HG03097 (cell line): ENCODE measurements around the gene MYH11.

ENCODE experiments used
- ATAC-seq: cut with Tn5 transposase; IDR thresholded peaks from one replicate; pipeline ENCODE4 v1.9.1; 2021; ENCODE audit not compliant: unreplicated experiment, low FRiP score

Gene MYH11

GRCh38 chr16:15856901-15857698 is at the start of gene MYH11:
Gene MYH11, minus strand, starts transcription at chr16:15857028. Its CDS starts 18,776 bp downstream, at chr16:15838252.
- no peak for ATAC-seq

DNA sequence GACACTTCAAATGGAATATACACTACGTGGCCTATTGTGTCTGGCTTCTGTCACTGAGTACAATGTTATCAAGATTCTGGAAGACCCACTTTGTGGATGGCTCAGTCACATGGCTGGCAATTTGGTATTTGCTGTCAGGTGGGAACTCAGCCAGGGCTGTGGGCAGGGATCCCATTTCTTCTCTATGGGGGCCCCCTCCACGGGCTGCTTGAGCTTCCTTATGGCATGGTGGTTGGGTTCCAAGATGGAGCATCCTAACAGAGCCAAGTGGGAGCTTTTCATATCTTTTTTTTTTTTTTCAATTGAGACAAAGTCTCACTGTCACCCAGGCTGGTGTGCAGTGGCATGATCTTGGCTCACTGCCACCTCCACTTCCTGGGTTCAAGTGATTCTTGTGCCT is 49.6 kb upstream of the MYH11 start:
- ATAC-seq, result no peak

DNA sequence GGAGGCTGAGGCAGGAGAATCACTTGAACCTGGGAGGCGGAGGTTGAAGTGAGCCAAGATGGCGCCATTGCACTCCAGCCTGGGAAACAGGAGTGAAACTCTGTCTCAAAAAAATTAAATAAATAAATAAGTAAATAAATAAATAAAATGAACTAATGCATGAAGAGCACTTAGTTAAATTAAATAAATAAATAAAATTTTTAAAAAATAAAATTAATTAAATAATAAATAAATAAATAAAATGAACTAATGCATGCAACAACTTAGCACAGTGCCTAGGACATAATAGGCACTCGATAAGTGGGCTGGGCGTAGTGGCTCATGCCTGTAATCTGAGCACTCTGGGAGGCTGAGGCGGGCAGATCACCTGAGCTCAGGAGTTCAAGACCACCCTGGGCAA is 47.1 kb upstream of the MYH11 start:
- no peak for ATAC-seq

DNA sequence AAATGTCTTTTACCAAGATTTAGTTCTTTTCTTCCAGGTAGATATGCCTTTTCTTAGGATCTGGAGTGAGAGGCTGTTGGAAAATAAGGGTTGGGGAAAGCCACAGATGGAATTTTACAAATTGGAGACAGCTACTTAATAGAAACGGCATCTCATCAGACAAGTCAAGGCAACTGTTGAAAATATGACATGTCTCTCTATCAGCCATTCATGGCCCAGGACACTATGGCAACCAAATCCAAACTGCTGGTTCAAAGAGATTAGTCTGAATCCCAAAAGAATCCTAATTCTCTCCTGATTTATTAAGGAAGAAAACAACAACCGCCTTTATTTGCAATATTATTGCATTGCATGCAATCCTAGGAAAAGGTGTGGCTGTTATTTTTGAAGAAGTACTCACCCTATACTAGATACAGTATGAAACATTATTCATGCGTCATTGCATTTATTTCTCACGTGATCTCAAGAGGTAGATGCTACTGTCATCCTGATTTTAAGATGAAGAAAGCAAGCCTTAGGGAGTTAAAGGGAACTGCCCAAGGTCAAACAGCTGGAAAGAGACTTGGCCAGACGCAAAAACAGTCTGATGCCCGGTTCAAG is 44.2 kb upstream of the MYH11 start:
- no peak for ATAC-seq

- ATAC-seq, result no peak
Measured at GRCh38 chr16:15900357-15900756, 43.5 kb upstream of the MYH11 start.

DNA sequence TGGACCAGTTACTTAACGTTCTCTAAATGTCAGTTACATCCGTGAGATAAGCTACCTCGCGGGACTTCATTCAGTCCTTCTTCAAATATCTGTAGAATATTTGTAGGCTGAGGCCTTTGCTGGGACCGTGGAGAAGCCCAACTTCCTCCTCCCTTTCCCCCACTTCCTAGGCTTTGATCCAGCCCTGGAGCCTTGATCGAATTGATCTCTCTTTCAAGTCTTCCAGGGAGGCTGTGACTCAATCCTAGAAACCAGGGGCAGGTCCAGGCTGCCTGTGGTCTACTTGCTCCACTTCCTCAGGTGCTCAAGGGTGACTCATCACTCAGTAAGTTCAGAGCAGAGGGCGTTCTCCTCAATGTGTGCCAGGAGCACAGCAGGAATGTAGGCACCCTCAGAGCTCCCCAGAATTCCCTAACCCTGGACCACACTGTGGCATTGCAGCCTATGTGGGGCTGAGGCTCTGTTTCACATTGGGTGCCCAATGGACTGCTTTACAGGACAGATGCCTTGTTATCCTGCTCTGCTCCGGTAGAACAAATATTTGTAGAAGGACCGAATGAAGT is 42.8 kb upstream of the MYH11 start:
- peak; percentile 50 for ATAC-seq

DNA sequence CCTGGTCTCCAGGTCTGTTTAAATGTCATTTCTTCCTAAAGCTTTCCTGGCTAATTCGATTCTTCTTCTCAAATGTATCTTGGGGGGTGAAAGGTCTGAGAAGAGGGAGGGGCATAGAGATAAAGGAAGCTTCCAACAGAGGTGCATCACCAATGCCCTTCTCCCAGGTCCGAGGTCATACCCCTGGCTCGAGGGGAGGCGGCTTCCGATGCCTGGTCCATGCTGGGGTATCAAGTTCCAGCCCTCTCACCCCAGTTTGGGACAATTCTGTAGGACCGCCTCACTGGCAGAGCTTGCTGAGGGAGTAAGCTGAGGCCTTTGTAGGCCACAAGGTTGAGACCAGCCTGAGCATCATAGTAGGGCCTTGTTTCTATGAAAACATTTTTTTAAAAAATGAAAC is 41.8 kb upstream of the MYH11 start:
- ATAC-seq, result no peak

- peak; percentile 51 for ATAC-seq
Measured at GRCh38 chr16:15897834-15898254, 41.0 kb upstream of the MYH11 start.

DNA sequence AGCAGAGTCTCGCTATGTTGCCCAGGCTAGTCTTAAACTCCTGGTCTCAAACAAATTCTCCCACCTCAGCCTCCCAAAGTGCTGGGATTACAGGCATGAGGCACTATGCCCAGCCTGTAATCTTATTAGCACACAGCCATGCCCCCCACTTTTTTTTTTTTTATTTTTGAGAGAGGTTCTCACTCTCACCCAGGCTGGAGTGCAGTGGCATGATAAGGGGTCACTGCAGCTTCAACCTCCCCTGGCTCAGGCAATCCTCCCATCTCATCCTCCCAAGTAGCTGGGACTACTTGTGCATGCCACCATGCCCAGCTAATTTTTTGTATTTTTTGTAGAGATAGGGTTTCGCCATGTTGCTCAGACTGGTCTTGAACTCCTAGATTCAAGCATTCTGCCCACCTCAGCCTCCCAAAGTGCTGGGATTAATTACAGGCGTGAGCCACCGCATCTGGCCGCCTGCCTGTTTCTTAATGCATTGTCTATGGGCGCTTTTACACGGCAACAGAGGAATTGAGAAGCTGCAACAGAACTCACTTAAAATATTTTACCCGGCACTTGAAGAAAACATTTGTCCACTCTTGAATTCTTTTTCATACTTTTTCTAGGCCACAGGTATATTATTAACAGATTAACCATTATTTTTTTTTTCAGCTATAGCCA is 40.4 kb upstream of the MYH11 start:
- ATAC-seq, result no peak

- no peak for ATAC-seq
Measured at GRCh38 chr16:15894571-15895374, 37.9 kb upstream of the MYH11 start.

GRCh38 chr16:15891508-15891907 is 34.7 kb upstream of the MYH11 start:
- no peak for ATAC-seq

GRCh38 chr16:15888072-15888976 is 31.5 kb upstream of the MYH11 start, which contains the start of gene CEP20:
Gene CEP20, minus strand, starts transcription at chr16:15888603. Its CDS starts 18 bp downstream, at chr16:15888585.
- peak; percentile 94 for ATAC-seq

- no peak for ATAC-seq
Measured at GRCh38 chr16:15887283-15887682, 30.5 kb upstream of the MYH11 start.

- no peak for ATAC-seq
Measured at GRCh38 chr16:15886078-15886477, 29.2 kb upstream of the MYH11 start.

- ATAC-seq, result no peak
Measured at GRCh38 chr16:15885560-15886001, 28.8 kb upstream of the MYH11 start.

DNA sequence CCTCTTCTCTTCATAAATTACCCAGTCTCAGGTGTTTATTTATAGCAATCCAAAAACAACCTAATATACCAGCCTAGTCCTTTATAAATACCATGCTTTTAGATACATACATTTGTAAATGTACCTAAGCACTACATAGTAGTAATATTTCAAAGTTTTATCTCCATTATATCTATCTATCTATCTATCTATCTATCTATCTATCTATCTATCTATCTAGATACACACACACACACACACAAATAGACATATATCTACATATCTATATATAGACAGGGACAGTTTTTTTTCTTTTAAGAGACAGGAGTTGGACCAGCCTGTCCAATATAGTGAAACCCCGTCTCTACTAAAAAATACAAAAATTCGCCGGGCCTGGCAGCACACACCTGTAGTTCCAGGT is 25.7 kb upstream of the MYH11 start:
- ATAC-seq, result no peak

GRCh38 chr16:15881794-15882379 is 25.1 kb upstream of the MYH11 start:
- ATAC-seq, result no peak

DNA sequence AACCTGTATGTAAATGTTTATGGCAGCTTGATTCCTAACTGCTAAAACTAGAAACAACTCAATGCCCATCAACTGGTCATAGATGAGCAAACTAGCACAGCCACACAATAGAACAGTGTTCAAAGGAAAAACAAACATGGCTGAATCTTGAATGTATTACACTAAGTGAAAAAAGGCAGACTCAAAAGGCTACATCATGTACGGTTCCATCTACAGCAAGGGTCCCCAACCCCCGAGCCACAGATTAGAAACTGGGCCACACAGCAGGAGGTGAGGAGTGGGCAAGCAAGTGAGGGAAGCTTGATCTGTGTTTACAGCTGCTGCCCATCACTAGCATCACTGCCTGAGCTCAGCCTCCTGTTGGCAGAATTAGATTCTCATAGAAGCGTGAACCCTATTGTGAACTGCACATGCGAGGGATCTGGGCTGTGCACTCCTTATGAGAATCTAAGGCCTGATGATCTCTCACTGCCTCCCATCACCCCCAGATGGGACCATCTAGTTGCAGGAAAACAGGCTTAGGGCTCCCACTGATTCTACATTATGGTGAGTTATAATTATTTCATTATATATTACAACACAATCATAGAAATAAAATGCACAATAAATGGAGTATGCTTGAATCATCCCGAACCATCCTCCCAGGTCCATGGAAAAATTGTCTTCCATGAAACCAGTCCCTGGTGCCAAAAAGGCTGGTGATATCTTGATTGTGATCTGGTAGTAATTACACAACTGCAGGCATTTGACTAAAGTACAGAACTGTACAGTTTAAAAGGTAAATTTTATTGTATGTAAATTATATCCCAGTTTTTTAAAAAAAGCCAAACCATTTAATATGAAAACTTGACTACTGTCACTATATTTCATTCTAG is 23.8 kb upstream of the MYH11 start:
- no peak for ATAC-seq
